HG02970 (cell line): ENCODE measurements around the gene NCAPG2.
"Not testable (repeated sequence)": the region's sequence is repeated elsewhere in the genome, so short reads cannot be mapped to it uniquely, and the experiment has no call there.

Experiments
- ATAC-seq: cut with Tn5 transposase; IDR thresholded peaks from one replicate; pipeline ENCODE4 v1.9.1; 2021; ENCODE audit warnings: mild to moderate bottlenecking, moderate library complexity, moderate number of reproducible peaks; ENCODE audit not compliant: unreplicated experiment, low FRiP score

Gene NCAPG2

DNA sequence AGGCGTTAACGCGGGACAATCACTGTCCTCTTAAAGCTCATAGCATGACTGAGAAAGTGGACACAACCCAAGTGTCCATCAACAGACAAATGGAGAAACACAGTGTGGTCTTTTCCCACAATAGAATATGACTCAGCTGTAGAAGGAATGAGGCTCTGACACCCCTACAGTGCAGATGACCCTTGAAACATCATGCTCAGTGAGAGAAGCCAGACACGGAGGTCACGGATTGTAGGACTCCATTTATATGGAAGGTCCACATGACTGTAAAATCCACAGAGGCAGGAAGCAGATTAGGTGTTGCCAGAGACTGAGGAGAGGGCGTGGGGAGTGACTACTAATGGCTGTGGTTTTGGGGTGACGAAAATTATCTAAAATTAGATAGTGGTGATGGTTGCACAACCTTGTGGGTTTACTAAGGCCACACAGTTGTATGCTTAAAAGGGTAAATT lies 6.1 kb upstream of the NCAPG2 start:
- ATAC-seq: no peak

DNA sequence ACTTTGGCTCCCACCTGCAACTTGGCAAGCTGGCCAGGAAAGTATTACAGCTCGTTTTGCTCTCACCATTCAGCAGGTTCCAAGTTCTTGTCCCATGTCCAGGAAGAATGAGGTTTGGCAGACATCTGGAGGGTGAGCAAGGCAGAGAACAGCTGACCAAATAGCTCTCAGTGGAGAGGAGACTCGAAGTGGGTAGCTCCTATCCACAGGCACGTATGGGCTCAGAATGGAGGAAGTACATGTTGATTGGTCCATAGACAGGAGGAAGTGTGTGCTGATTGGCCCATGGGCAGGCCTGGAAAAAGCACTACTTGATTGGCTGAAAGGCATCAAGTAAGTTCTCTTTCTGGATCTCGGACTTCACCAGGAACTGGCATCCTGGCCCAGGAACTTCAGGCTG lies 3.0 kb upstream of the NCAPG2 start:
- no peak for ATAC-seq

DNA sequence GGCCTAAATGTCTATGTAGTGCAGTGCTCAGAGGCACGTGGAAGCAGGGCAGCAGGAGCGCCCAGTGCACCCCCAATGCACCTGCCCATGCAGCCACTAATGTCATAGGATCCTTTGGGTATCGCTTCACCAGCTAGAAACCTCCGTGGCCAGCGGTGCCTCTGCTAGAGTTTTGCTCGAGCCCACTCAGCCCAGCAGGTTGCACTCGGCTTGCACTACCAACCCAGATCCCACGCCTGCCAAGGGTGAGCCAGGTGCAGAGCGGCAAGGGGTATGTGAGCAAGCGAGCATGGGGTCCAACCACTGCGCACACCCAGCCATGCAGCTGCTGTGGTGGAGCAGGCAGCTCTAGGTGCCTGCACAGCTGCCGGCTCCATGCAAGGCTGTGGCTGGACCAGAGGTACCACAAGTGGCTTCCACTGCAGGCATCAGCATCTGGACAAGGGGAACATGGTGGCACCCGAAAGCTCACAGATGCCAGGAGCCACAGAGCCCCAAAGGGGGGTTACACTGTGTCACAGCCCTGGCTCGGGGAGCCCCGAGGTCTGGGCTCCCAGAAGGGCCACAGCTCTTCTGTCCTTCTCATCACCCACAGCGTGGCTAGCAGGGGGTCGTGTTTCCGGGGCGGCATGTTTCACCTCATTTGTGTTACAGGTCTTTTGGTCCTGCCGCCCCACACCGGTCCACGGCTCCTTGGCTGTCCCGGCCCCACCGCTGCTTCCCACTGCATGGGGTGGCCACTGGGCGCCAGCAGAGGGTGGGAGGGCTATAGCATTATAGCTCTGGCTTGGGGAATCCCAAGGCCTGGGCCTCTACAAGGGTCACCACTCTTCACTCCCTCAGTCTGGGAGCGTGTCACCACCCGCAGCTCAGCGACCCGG lies 2.3 kb upstream of the NCAPG2 start:
- ATAC-seq: no peak

DNA sequence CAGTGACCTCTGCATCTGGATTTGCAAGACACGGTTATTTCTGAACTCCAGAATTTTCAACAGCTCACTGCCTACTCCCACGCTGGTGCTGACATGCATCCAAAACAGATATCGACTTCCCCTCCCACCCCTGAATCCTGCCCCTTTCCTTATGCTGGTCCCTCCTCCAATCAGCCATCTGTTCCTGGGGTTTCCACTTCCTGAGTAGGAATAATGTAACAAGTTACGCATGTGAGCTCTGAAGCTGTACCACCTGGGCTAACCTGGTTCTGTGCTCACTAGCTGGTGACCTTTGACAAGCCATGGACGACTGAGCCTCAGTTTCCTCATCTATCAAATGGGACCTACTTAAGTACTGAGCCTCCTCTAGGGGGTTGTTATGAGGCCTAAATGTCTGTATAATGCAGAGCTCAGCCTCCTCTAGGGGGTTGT lies 1.7 kb upstream of the NCAPG2 start:
- ATAC-seq: no peak

DNA sequence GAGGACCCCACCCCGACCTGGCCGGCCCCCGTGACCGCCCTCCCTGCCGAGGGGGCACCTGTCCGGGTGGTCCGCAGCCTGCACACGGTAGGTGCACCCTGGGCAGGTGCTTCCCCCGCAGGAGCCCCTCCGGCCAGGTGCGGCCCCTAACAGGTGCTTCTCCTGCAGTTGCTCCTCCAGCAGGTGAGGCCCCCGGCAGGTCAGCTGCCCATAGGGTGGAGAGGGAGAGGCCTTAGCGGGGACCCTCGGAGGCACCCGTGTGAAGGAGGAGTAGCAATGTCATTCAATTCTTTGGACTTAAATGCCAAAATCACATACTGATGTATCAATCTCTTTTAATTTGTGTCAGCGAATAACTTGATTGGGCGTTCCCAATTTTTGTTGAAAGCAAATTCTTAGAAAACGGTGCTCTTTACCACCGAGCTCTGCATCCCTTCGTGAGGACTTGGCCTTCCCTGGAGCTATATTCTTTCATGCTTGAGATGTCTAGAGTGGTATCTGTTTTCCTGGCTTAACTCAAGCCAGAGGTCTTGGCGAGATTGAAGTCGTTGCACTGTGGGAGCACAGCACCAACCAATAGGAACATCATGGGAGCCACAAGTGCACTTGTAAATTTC lies 738 bp upstream of the NCAPG2 start:
- ATAC-seq: no peak

DNA sequence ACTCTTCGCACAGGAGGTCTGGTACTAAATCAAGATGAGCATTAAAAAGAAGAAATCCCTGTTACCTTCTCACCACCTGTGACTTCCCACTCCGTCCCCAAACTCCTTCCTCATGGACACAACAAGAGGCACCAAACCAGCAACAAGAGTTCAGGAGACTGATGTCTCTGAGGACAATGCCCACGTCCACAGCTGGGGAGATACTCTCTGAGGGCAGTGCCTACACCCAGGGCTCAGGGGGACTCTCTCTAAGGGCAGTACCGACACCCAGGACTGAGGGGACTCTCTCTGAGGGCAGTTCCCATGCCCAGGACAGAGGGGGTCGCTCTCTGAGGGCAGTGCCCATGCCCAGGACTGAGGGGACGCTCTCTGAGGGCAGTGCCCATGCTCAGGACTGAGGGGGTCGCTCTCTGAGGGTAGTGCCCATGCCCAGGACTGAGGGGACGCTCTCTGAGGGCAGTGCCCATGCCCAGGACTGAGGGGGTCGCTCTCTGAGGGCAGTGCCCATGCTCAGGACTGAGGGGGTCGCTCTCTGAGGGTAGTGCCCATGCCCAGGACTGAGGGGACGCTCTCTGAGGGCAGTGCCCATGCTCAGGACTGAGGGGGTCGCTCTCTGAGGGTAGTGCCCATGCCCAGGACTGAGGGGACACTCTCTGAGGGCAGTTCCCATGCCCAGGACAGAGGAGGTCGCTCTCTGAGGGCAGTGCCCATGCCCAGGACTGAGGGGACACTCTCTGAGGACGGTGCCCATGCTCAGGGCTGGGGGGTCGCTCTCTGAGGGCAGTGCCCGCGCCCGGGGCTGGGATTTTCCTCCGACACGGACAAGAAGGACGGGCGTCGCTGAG lies 703 bp downstream of the NCAPG2 start:
- ATAC-seq: not testable (repeated sequence)

DNA sequence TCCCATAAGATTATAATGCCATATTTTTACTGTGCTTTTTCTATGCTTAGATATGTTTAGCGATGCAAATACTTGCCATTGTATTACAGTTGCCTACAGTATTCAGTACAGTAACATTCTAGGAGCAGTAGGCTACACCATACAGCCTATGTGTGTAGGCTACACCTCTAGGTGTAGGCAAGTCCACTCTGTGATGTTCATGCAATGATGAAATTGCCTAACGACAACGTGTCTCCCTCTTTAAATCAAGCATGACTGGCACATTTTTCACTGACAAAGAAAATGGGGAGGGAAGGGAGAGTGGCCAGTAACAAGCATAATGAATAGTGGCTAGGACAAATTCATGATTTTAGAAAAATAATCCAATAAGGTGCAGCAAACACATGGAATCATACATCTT lies 1.7 kb downstream of the NCAPG2 start:
- ATAC-seq: no peak

DNA sequence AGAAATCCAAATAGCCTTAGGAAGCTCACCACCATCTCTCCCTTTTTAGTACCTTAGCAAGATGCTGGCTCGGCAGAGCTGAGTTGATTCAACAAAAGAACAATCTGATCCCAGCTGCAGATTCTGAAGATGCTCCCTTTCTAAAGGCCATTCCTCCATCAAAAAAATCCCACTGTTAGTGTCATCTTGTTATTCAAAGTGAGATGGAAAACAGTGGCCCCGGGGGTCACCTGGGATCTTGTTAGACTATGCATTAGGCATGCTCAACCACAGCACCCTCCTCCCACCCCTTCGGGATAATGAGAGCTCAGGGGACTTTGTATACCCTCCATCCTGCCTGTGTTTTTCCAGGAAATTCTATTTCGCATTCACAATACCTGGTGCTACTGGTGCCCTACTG lies 2.4 kb downstream of the NCAPG2 start:
- no peak for ATAC-seq

DNA sequence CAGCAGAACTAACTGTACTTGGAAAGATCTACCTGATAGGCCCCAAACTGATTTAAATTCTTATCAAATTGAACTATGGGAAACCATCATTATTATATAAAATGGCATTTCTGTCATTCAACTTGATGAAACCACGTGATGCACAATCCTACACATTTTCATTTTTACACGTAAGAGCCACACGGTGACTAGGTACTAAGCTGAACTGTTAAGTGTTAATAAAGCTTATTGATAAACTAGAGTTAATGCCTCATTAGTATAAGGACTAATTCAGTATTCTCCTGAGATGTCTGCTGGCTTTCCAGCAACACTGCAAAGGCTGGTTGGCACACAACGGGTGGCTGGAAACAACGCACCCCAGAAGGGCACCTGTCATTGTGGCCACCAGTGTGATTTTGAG lies 4.6 kb downstream of the NCAPG2 start:
- ATAC-seq: no peak

DNA sequence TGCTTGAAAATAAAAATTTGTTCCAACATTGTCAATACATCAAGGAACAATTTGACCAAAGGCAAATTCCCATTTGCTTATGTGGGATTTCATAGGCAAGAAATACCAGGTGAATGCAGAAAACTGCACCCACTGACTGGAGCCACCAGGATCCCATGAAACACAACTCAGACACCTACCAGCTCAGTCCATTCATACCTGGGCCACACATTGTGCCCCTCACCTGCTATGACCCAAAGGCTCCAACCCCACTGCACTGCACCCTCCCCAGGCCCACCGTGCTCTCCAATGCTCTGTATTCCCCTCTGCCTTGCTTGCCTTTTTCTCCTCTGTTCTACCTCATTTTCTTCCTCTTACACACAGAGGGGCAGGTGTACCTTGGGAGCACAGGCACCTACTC lies 5.3 kb downstream of the NCAPG2 start:
- ATAC-seq: no peak

DNA sequence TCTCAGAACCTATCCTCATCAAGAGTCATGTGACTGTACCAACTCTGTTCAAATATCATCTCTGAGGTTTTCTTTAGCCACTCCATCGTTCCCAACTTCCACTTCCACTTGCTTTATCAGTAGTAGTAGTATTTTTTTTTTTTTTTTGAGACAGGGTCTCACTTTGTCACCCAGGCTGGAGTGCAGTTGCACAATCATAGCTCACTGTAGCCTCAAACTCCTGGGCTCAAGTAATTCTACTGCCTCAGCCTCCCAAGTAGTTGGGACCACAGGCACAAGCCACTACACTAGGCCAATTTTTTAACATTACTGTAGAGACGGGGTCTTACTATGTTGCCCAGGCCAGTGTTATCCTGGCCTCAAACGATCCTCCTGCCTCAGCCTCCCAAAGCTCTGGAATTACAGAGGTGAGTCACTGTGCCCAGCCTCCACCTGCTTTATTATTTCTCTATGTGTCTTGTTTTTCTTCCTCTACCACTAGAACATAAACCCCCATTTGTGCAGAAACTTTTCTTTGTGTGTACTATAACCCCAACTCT lies 5.9 kb downstream of the NCAPG2 start:
- no peak for ATAC-seq

DNA sequence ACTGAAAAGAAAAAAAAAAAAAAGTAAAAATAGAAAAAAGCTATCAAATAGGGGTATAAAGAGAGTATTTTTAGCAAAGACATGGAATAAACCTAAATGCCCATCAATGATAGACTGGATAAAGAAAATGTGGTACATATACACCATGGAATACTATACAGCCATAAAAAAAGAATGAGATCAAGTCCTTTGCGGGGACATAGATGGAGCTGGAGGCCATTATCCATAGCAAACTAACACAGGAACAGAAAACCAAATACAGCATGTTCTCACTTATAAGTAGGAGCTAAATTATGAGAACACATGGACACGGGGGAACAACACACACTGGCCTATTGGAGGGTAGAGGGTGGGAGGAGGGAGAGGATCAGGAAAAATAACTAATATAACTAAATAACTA lies 7.0 kb downstream of the NCAPG2 start:
- ATAC-seq: not testable (repeated sequence)

DNA sequence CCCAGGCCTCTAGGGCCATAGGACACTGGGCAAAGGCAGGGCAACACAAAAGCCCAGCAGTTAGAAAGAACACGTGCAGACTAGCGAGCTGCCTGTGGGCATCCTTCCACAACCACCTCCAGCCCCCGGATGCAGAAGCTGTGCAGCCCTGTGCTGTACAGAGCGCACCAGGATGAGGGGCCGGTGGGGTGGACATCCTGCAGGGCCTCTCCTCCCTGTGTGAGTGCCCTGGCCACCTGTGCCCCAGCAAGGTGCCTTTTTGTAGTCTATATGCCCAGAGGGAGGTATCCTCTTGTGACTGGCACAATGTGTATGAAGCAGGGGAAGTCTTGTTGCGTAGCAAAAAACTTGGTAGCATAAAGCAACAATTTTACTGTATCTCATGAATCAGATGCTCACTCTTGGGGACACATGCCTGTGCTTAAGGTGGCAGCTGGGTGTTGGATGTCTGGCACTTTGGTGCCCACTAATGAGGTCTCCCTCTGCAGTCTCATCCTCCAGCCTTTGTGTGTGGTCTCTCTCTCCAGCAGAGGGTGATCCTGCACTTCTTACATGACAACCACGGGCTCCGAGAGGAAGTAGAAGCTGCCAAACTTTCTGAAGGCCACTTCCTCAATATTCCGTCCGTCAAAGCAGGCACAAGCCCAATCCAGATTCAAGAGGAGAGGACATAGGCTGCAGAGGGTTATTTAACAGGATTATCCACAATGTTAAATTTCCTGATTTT lies 8.7 kb downstream of the NCAPG2 start:
- no peak for ATAC-seq

DNA sequence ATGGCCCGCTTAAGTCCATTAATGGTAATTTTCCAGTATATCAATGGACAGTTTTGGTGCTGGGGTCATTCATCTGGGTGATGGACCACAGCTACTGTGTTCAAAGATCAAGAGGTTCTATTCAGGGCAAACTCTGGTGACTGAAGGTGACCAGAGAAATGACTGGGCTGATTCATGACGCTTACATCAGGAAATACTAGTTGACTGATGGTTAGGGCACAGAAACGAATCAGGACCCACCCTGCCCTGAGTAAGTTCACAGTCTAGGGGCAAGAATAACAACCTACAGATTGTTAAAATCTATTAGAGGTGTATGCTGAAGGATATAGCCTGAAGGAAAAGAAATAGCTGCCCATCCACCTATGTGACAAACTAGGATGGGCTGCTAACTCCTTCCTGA lies 9.5 kb downstream of the NCAPG2 start:
- ATAC-seq: no peak

DNA sequence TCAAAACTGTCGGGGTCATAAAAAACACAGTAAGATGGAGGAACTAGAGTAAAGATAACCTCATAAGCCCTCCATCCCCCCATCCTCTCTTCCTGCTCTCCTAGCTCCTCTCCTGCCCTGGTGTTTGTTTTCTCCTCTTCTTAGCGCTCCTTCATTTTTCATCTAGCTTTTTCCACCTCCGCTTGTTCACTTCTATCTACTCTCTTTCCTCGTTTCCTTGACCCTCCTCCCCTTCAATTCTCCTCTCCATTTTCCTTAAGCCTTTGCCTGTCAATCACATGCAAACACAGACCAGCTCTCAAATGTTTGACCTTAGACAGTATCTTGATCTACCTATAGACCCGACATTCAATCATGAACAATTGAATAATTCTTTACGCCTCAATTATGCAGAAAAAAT lies 10.0 kb downstream of the NCAPG2 start:
- no peak for ATAC-seq

DNA sequence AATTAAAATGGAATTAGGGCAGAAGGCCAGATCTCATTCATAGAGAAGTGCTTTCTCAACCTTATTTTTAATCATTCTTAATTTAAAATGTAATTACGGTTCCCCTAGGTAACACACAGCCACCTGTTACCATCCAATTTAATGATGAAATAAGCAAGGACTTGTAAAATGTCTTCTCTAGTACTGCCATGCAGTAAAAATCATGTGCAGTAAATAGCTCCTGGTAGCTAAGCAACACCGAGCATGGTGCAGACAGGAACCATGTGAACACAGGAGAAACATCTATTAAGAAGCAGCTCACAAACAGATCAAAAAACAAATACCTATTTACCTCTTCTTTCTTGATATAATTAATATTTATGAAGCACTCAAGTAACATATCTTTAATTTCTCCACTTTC lies 15.1 kb downstream of the NCAPG2 start:
- ATAC-seq: no peak

DNA sequence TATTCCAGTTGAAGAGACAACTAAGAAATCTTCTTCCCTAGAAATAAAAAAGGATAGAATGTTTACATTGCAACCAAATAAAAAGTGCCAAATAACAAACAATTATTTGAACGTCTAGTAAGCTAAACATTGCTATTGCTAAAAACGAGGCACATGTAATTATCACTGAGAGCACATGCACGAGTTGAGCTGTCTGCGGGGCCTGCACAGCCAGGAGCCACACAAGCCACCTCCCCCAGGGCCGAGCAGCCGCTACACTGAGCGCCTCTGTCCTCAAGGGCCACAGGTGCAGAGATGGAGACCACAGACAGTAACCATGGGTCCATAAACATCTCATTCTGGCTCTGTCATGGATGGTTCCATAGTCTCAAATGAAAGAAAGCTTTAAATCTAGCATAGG lies 17.2 kb downstream of the NCAPG2 start:
- no peak for ATAC-seq

DNA sequence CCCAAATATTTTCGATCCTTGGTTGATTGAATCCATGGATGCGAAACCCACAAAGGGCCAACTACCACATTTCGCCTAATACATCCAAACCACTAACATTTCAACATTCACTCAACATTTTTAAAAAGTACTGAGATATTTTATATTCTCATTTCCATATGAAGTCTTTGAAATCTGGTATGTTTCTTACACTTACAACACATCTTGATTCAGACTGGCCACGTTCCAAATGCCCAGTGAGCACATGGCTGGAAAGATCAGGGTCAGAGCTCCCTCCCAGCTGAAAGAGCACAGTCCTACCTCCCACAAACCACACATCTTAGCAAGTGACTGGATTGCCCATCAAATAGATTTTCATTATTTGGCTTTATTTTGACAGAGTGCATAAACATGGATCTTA lies 18.9 kb downstream of the NCAPG2 start:
- ATAC-seq: no peak

DNA sequence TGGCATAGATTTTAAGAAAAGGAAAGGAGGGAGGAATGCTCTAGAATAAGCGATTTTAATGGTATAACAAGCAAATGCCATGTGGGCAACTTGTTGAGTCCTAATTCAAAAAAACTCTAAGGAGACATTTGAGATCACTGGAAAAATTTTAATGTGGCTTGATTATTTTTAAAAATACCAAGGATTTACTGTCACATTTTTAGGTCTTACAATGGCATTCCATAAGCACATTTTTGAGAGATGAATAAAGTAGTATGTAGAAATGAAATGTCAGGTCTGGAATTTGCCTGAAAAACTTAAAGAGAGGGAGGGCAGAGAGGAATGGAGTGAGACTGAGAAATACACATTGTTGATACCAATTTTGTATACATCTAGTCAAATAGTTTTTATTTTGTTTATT lies 20.3 kb downstream of the NCAPG2 start:
- ATAC-seq: no peak

DNA sequence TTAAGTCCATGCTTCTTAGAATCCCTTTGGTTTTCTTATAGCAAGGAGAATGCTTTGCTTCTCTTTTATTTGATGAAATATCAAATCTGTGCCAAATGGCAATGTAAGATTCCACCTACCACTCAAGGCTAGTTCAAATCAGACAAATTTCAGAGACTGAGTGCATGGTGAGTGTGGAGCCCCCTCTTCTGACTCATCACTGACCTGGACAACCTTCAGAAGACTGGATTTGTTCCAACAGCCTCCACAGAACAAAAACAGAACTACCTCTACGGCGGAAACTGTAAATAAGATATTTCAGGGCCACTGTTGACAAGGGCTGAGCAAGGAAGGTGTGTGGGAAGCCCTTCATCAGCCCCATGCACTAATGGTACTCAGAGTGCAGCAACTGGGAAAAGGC lies 21.1 kb downstream of the NCAPG2 start:
- no peak for ATAC-seq
